Keratinocyte (primary cell): ENCODE results near the gene RAB11FIP5. TPM values are rescaled to one million over a fixed set of nuclear protein-coding genes. Genes with fewer than 3 reads are reported as not detected.

ENCODE experiments used
- DNase-seq: peaks from one replicate; pipeline ENCODE4 v3.0.0-alpha.2; 2011; ENCODE audit warnings: low read depth, missing footprints, low spot score
- FAIRE-seq: peaks from 2 replicates; lab custom pipeline; 2011; peaks lifted over from hg19 to GRCh38; lab: Jason Lieb, UNC
- H2AFZ ChIP-seq: 2 replicates; pipeline ENCODE4 v1.6.0; 2012; ENCODE audit warnings: low read length, control low read depth, inconsistent platforms; ENCODE audit not compliant: control insufficient read depth
- H3K27ac ChIP-seq: 2 replicates; pipeline ENCODE4 v1.5.1; 2011; ENCODE audit warnings: low read length; ENCODE audit not compliant: control insufficient read depth, insufficient read depth
- H3K27me3 ChIP-seq: 3 replicates; pipeline ENCODE4 v1.6.0; 2011; ENCODE audit warnings: low read length; ENCODE audit not compliant: control insufficient read depth, insufficient read depth; ENCODE audit errors: extremely low read depth
- H3K36me3 ChIP-seq, 2 experiments: 2 replicates in 1 of 2; 3 replicates in 1 of 2; pipeline ENCODE4 v1.5.1; 2011; ENCODE audit warnings: low read length in 2 of 2, mild to moderate bottlenecking in 1 of 2; ENCODE audit not compliant: control insufficient read depth in 2 of 2, insufficient read depth in 2 of 2; ENCODE audit errors: extremely low read depth in 1 of 2
- H3K4me1 ChIP-seq: 3 replicates; pipeline ENCODE4 v1.5.1; 2011; ENCODE audit warnings: low read length; ENCODE audit not compliant: control insufficient read depth, insufficient read depth; ENCODE audit errors: extremely low read depth
- H3K4me2 ChIP-seq: 3 replicates; pipeline ENCODE4 v1.6.0; 2011; ENCODE audit warnings: low read depth, low read length; ENCODE audit not compliant: control insufficient read depth, insufficient read depth; ENCODE audit errors: extremely low read depth
- H3K4me3 ChIP-seq, 3 experiments: fragments of 200-600 bp in 1 of 3; sonication (generic) in 1 of 3; 2 replicates in 2 of 3; 3 replicates in 1 of 3; pipeline ENCODE4 v1.5.1; 2011 to 2016; ENCODE audit warnings: low read length in 3 of 3, mild to moderate bottlenecking in 3 of 3, control low read depth in 2 of 3, inconsistent platforms in 1 of 3, low read depth in 1 of 3, mixed read lengths in 1 of 3, mixed run types in 1 of 3, moderate library complexity in 1 of 3; ENCODE audit not compliant: control insufficient read depth in 2 of 3, insufficient read depth in 2 of 3; ENCODE audit errors: extremely low read depth in 1 of 3
- H3K79me2 ChIP-seq: 2 replicates; pipeline ENCODE4 v1.6.0; 2012; ENCODE audit warnings: low read length; ENCODE audit not compliant: control insufficient read depth, insufficient read depth
- H3K9ac ChIP-seq: 3 replicates; pipeline ENCODE4 v1.6.0; 2011; ENCODE audit warnings: low read length; ENCODE audit not compliant: control insufficient read depth, insufficient read depth; ENCODE audit errors: extremely low read depth
- H3K9me1 ChIP-seq: 3 replicates; pipeline ENCODE4 v1.6.0; 2011; ENCODE audit warnings: low read length; ENCODE audit not compliant: control insufficient read depth, insufficient read depth; ENCODE audit errors: extremely low read depth
- H3K9me3 ChIP-seq: 2 replicates; pipeline ENCODE4 v1.5.1; 2012; ENCODE audit warnings: low read depth, low read length; ENCODE audit not compliant: control insufficient read depth
- H4K20me1 ChIP-seq: 3 replicates; pipeline ENCODE4 v1.6.0; 2011; ENCODE audit warnings: low read length; ENCODE audit not compliant: control insufficient read depth, insufficient read depth; ENCODE audit errors: extremely low read depth
- EZH2 ChIP-seq: IDR thresholded peaks from one replicate; pipeline ENCODE4 v1.6.1; 2012; ENCODE audit warnings: inconsistent platforms, mild to moderate bottlenecking, low read length, moderate library complexity
- dilution Hi-C: fragments of 300-500 bp; cut with MboI; formaldehyde crosslinking; loops from one replicate; pipeline ENCODE4 v1.7.0; 2020; ENCODE audit warnings: low sequenced_read_pairs; ENCODE audit not compliant: extremely low pct_ligation_motif_present
- polyA plus RNA-seq, 5 experiments: library from polyadenylated mRNA; depleted of rRNA in 3 of 5; stranded (reverse) in 3 of 5; stranded (forward) in 1 of 5; unstranded in 1 of 5; fragments of >200 nt; gene quantifications; 1 replicate in 1 of 5; 2 replicates in 3 of 5; 3 replicates in 1 of 5; pipeline versions ENCODE4 v1.2.1 to v1.2.3, GENCODE V29; 2011 to 2012; ENCODE audit warnings: missing spikeins in 2 of 5, low read depth in 1 of 5, low replicate concordance in 1 of 5
- TF ChIP-seq, protein P1 (sequence below), 3 experiments: IDR thresholded peaks in 1 of 3; conservative IDR thresholded peaks in 1 of 3; optimal IDR thresholded peaks in 1 of 3; 2 replicates in 2 of 3; 3 replicates in 1 of 3; pipeline versions ENCODE3 to v1.5.1; 2011; ENCODE audit warnings: low read length in 3 of 3, mild to moderate bottlenecking in 3 of 3, moderate library complexity in 2 of 3, control low read depth in 1 of 3, inconsistent platforms in 1 of 3; ENCODE audit not compliant: insufficient read depth in 2 of 3; ENCODE audit errors: extremely low read depth in 1 of 3

The RAB11FIP5 gene
- polyA plus RNA-seq, 1 donor (not counting 4 experiments of a cell fraction or from before 2014, with no cell fraction given): 40.1 TPM

DNA sequence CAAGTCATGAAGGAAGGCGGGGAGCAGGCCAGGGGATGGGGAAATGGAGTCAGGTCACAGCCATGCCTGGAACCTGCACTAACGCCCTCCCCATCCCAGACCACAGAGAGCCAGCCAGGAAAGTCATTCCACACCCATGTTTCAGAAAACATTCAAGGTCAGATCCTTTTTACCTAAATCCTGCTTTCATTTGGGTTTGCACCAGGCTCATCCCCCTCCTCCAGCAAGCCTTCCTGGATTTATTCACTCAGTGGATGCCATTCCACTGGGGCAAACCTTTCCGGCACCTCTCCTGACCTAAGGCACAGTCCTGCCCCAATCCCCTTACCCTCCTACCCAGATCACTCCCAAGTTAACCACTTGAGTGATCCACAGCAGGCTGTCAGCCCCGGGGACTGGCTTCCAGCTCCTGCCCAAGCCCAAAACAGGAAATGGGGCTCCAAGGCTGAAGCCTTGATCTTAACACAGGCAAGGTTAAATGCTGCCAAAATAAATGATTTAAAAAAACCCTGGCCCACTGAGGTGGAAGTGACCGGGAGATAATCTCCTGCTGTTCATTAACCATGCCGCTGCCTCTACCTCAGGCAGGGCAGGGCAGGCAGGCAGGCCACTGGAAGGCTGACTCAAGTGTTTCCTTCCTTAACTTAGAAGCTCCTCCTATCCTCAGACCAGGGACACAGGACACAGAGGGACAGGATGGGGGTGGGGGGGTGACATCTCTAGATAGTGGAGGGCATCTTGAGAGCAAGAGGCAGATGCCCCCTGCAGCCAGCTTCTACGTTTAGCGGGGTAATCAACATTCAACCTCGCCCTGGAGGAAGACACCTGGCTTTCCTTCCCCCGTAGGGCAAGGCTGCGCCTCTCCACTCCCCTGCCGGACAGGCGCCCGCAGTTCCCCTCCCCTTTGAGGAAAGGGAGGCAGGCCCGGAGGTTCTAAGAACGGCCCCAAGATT is 1.4 kb downstream of the RAB11FIP5 start:
- Histone ChIP-seq H3K4me2 (peak overlapping the region; percentile 99), H3K36me3 (peaks cover 0 to 9% of the 10 kb centered on the region in 2 experiments), H2AFZ (peak overlapping the region; percentile 75), H3K9me3 (no peaks in the 10 kb centered on the region), H3K9me1 (no peaks in the 10 kb centered on the region), H3K27ac (peak overlapping the region; percentile 94), H3K4me1 (peaks cover 37% of the 10 kb centered on the region), H3K79me2 (peaks cover 63% of the 10 kb centered on the region), H3K9ac (peak overlapping the region; percentile 97), H4K20me1 (peaks cover 4% of the 10 kb centered on the region), H3K4me3 (peak overlapping the region; percentile 64 to 97 (median 94)), H3K27me3 (no peaks in the 10 kb centered on the region)
- DNase-seq (peak; percentile 33), FAIRE-seq (peak; percentile 17)
- dilution Hi-C loops: no loop called here
- TF ChIP-seq, protein P1, sequence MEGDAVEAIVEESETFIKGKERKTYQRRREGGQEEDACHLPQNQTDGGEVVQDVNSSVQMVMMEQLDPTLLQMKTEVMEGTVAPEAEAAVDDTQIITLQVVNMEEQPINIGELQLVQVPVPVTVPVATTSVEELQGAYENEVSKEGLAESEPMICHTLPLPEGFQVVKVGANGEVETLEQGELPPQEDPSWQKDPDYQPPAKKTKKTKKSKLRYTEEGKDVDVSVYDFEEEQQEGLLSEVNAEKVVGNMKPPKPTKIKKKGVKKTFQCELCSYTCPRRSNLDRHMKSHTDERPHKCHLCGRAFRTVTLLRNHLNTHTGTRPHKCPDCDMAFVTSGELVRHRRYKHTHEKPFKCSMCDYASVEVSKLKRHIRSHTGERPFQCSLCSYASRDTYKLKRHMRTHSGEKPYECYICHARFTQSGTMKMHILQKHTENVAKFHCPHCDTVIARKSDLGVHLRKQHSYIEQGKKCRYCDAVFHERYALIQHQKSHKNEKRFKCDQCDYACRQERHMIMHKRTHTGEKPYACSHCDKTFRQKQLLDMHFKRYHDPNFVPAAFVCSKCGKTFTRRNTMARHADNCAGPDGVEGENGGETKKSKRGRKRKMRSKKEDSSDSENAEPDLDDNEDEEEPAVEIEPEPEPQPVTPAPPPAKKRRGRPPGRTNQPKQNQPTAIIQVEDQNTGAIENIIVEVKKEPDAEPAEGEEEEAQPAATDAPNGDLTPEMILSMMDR (optimal IDR thresholded peaks at IDR 0.05 in 1 of 3, IDR thresholded peaks at IDR 0.05 in 1 of 3, conservative IDR thresholded peaks at IDR 0.05 in 1 of 3; ENCODE audit: extremely low read depth in 1 of 3, insufficient read depth in 2 of 3, low read length in 3 of 3): peak in 1 of 3 experiments; percentile 12
- no peak for TF ChIP-seq EZH2

DNA sequence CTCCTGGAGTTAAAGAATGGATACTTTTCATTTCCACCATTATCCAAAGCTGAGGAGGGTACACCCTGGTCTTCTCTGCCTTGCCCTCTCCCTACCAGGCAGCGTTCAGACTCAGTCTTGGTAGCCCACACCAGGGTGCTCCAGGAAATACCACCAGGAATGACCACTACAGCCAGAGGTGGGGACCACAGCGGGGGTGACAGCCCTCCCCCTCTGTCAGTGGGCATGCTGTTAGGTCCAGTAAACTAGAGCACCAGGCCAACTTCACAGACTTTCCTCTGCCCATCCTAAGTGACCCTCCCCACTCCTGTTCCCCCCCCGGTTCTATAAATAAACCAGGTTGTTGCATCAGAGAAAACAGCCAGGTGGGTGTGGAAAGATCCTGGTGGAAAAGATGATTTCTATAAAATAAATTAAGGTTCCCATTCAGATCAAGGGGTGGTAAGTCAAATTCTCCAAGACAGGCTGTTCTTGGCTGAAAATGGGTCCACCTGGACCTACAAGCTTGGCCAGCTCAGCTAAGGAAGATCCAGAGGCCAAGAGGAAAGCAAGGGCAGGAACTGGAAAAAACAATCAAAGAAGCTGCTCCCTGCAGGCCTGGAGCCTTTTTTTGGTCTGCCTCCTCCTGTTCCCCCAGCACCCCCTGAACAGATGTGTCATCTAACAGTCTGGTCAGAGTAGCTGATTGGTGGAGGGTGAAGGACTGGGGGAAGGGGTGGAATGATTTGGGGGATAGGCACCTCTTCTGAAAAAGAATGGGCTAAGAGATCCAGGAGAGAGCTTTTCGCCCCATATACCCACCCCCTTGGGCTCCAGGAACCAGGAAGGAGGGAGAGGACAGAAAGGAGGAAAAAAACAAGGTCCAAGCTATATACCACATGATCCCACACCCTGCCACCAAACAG is 2.3 kb downstream of the RAB11FIP5 start:
- no peak for DNase-seq
- peaks cover 72% of the 10 kb centered on the region for H3K79me2 ChIP-seq
- dilution Hi-C loops: no loop called here
- H4K20me1 ChIP-seq: peaks cover 12% of the 10 kb centered on the region
- H3K9me1 ChIP-seq: no peaks in the 10 kb centered on the region
- H3K9ac ChIP-seq: peak overlapping the region; percentile 97
- peaks cover 2 to 9% of the 10 kb centered on the region in 2 experiments for H3K36me3 ChIP-seq
- H2AFZ ChIP-seq: no peak overlapping the region
- H3K27ac ChIP-seq: peak overlapping the region; percentile 94
- peak overlapping the region; percentile 99 for H3K4me2 ChIP-seq
- no peaks in the 10 kb centered on the region for H3K27me3 ChIP-seq
- FAIRE-seq: no peak
- H3K4me3 ChIP-seq: peak overlapping the region; percentile 64 to 97 (median 94)
- TF ChIP-seq EZH2: no peak
- TF ChIP-seq, protein P1 (optimal IDR thresholded peaks at IDR 0.05 in 1 of 3, IDR thresholded peaks at IDR 0.05 in 1 of 3, conservative IDR thresholded peaks at IDR 0.05 in 1 of 3; ENCODE audit: extremely low read depth in 1 of 3, insufficient read depth in 2 of 3, low read length in 3 of 3): no peak
- H3K9me3 ChIP-seq: no peaks in the 10 kb centered on the region
- peaks cover 37% of the 10 kb centered on the region for H3K4me1 ChIP-seq
